ENCODE data around the gene TELO2. TPM values are rescaled to one million over a fixed set of nuclear protein-coding genes. Genes with fewer than 3 reads are reported as not detected.

The TELO2 gene
- polyA plus RNA-seq, 2 of the 4 experiments (the other 2 are of a cell fraction) = 10.6 to 34.8 TPM

DNA sequence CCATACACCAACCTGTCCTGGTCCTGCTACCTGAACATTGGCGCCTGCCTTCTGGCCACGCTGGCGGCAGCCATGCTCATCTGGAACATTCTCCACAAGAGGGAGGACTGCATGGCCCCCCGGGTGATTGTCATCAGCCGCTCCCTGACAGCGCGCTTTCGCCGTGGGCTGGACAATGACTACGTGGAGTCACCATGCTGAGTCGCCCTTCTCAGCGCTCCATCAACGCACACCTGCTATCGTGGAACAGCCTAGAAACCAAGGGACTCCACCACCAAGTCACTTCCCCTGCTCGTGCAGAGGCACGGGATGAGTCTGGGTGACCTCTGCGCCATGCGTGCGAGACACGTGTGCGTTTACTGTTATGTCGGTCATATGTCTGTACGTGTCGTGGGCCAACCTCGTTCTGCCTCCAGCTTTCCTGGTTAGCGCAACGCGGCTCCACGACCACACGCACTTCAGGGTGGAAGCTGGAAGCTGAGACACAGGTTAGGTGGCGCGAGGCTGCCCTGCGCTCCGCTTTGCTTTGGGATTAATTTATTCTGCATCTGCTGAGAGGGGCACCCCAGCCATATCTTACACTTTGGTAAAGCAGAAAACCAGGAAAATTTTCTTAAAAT lies 61.8 kb downstream of the TELO2 start:
- Histone ChIP-seq H3K27ac (no peak overlapping the region), H3K4me1 (no peaks in the 10 kb centered on the region), H3K4me2 (no peak overlapping the region), H3K4me3 (no peak overlapping the region), H3K9me3 (no peaks in the 10 kb centered on the region)
- POLR2A ChIA-PET = no interaction called here
- no peak for TF ChIP-seq RAD21 (conservative IDR thresholded peaks at IDR 0.05 in 1 of 2, IDR thresholded peaks at IDR 0.05 in 1 of 2)
- no peak for TF ChIP-seq EHF (CRISPR knock-in tag; IDR thresholded peaks at IDR 0.05)
- no peak for TF ChIP-seq RFX5 (IDR thresholded peaks at IDR 0.05)
- no peak for TF ChIP-seq PBX3 (IDR thresholded peaks at IDR 0.05)
- TF ChIP-seq, protein P1, sequence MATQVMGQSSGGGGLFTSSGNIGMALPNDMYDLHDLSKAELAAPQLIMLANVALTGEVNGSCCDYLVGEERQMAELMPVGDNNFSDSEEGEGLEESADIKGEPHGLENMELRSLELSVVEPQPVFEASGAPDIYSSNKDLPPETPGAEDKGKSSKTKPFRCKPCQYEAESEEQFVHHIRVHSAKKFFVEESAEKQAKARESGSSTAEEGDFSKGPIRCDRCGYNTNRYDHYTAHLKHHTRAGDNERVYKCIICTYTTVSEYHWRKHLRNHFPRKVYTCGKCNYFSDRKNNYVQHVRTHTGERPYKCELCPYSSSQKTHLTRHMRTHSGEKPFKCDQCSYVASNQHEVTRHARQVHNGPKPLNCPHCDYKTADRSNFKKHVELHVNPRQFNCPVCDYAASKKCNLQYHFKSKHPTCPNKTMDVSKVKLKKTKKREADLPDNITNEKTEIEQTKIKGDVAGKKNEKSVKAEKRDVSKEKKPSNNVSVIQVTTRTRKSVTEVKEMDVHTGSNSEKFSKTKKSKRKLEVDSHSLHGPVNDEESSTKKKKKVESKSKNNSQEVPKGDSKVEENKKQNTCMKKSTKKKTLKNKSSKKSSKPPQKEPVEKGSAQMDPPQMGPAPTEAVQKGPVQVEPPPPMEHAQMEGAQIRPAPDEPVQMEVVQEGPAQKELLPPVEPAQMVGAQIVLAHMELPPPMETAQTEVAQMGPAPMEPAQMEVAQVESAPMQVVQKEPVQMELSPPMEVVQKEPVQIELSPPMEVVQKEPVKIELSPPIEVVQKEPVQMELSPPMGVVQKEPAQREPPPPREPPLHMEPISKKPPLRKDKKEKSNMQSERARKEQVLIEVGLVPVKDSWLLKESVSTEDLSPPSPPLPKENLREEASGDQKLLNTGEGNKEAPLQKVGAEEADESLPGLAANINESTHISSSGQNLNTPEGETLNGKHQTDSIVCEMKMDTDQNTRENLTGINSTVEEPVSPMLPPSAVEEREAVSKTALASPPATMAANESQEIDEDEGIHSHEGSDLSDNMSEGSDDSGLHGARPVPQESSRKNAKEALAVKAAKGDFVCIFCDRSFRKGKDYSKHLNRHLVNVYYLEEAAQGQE (IDR thresholded peaks at IDR 0.05) = no peak
- TF ChIP-seq ELK1 (IDR thresholded peaks at IDR 0.05; ENCODE audit: low read depth, low read length) = no peak
- no peak for TF ChIP-seq SMC3 (IDR thresholded peaks at IDR 0.05)
- TF ChIP-seq FOXS1 (CRISPR knock-in tag; IDR thresholded peaks at IDR 0.05) = no peak
- TF ChIP-seq NFE2L2 (conservative IDR thresholded peaks at IDR 0.05; ENCODE audit: low read length) = no peak
- TF ChIP-seq HOXB13 (CRISPR knock-in tag; IDR thresholded peaks at IDR 0.05; ENCODE audit: low read depth) = no peak
- TF ChIP-seq CBX2 (IDR thresholded peaks at IDR 0.05; ENCODE audit: borderline replicate concordance, low read depth) = no peak
- 93% methylated on average over 34 of the region's 34 CpGs for WGBS (ENCODE audit: missing lambda C conversion rate)
- DNase-seq (ENCODE audit: low read depth in 1 of 2, low spot score in 1 of 2) (no peak), FAIRE-seq (no peak), ATAC-seq (no peak)
- CTCF ChIA-PET = no interaction called here

DNA sequence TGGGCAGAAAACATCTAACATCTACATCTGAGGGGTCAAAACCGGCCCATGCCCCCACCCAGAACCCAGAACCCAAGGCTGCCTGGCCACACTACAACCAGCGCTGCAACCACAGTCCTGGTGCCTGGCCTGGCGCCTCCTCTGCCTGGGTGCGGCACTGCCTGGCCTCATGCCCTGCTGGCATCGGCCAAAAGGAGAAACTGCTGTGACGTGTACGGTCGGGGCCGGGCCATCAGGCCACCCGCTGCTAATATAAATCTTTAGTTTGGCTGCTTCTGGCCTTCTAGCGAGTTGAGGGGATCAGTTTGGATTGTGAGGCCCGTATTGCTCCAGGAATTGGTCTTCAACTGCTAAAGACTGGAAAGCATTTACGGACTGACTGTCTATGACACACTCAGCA lies 63.1 kb downstream of the TELO2 start:
- no peak for TF ChIP-seq HOXA7 (CRISPR knock-in tag; IDR thresholded peaks at IDR 0.05)
- no peak for TF ChIP-seq NPAS2 (CRISPR knock-in tag; IDR thresholded peaks at IDR 0.05; ENCODE audit: borderline replicate concordance)
- POLR2A ChIA-PET = no interaction called here
- 92% methylated on average over 13 of the region's 13 CpGs for WGBS (ENCODE audit: missing lambda C conversion rate)
- peak in 1 of 2 experiments; percentile 45; a peak in 2 of 6 replicates for ATAC-seq
- no peak overlapping the region for H3K4me3 ChIP-seq
- FAIRE-seq = no peak
- no peak overlapping the region for H3K4me2 ChIP-seq
- no peaks in the 10 kb centered on the region for H3K9me3 ChIP-seq
- DNase-seq (ENCODE audit: low read depth in 1 of 2, low spot score in 1 of 2) = no peak
- no peak overlapping the region for H3K27ac ChIP-seq
- CTCF ChIA-PET = no interaction called here
- H3K4me1 ChIP-seq = no peaks in the 10 kb centered on the region

DNA sequence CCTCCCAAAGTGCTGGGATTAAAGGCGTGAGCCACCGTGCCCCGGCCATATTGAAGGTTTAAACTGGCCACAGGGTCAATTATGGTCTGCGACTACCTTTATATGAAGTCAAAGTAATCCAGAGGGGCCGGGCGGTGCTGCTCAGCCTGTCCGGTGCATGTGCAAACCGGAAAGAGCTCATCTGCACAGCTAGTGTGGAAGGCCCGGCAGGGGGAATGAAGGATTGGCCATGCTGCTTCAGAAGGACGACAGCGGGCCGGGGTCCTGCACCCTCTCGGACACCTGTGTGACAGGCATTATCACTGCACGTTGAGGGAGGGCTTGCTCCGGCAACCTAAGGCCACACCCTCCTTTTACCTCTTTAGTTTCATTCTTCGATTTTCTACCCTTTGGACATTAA lies 63.9 kb downstream of the TELO2 start:
- FAIRE-seq (no peak), ATAC-seq (no peak), DNase-seq (ENCODE audit: low read depth in 1 of 2, low spot score in 1 of 2) (no peak)
- H3K9me3 ChIP-seq = no peaks in the 10 kb centered on the region
- TF ChIP-seq SMC3 (IDR thresholded peaks at IDR 0.05) (no peak), CBX2 (IDR thresholded peaks at IDR 0.05; ENCODE audit: borderline replicate concordance, low read depth) (no peak), CBX8 (IDR thresholded peaks at IDR 0.05) (no peak), RNF2 (IDR thresholded peaks at IDR 0.05; ENCODE audit: borderline replicate concordance, low read depth) (no peak), PBX3 (IDR thresholded peaks at IDR 0.05) (no peak), CHD4 (IDR thresholded peaks at IDR 0.05; ENCODE audit: borderline replicate concordance) (no peak), HOXB5 (CRISPR knock-in tag; IDR thresholded peaks at IDR 0.05) (no peak), KDM5A (IDR thresholded peaks at IDR 0.05) (no peak)
- TF ChIP-seq, protein P2, sequence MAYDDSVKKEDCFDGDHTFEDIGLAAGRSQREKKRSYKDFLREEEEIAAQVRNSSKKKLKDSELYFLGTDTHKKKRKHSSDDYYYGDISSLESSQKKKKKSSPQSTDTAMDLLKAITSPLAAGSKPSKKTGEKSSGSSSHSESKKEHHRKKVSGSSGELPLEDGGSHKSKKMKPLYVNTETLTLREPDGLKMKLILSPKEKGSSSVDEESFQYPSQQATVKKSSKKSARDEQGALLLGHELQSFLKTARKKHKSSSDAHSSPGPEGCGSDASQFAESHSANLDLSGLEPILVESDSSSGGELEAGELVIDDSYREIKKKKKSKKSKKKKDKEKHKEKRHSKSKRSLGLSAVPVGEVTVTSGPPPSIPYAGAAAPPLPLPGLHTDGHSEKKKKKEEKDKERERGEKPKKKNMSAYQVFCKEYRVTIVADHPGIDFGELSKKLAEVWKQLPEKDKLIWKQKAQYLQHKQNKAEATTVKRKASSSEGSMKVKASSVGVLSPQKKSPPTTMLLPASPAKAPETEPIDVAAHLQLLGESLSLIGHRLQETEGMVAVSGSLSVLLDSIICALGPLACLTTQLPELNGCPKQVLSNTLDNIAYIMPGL (CRISPR knock-in tag; IDR thresholded peaks at IDR 0.05; ENCODE audit: borderline replicate concordance) = no peak
- H3K27ac ChIP-seq = no peak overlapping the region
- ChIA-PET CTCF (no interaction called here), POLR2A (no interaction called here)
- H3K4me3 ChIP-seq = no peak overlapping the region
- H3K4me2 ChIP-seq = no peak overlapping the region
- H3K4me1 ChIP-seq = no peaks in the 10 kb centered on the region
- 93% methylated on average over 16 of the region's 16 CpGs for WGBS (ENCODE audit: missing lambda C conversion rate)

Data from A549 (cell line).